Ectodermal cell (in vitro differentiated cells): ENCODE measurements around the gene MAD2L2.

ENCODE experiments used
- H3K27ac ChIP-seq: 2 replicates; pipeline ENCODE4 v1.7.0; 2013; ENCODE audit warnings: mild to moderate bottlenecking, low read depth, low read length; ENCODE audit not compliant: insufficient read depth, poor library complexity, severe bottlenecking
- H3K27me3 ChIP-seq: 2 replicates; pipeline ENCODE4 v1.7.0; 2013; ENCODE audit warnings: mild to moderate bottlenecking, low read length; ENCODE audit not compliant: insufficient read depth, control insufficient read depth, poor library complexity, severe bottlenecking
- H3K36me3 ChIP-seq: one replicate; pipeline ENCODE4 v1.7.0; 2013; ENCODE audit warnings: low read length; ENCODE audit not compliant: control insufficient read depth, insufficient read depth
- H3K4me1 ChIP-seq: one replicate; pipeline ENCODE4 v1.7.0; 2013; ENCODE audit warnings: low read length; ENCODE audit not compliant: control insufficient read depth, insufficient read depth
- H3K4me3 ChIP-seq: 2 replicates; pipeline ENCODE4 v1.7.0; 2013; ENCODE audit warnings: low read depth, low read length, control low read depth; ENCODE audit not compliant: insufficient read depth
- H3K9me3 ChIP-seq: 2 replicates; pipeline ENCODE4 v1.7.0; 2013; ENCODE audit warnings: mild to moderate bottlenecking, low read length, moderate library complexity; ENCODE audit not compliant: control insufficient read depth
- WGBS, 2 experiments: methylation state at CpG; one replicate each; pipeline ENCODE4 v1.1.7; 2013; ENCODE audit warnings: missing lambda C conversion rate in 2 of 2; 5-methylcytosine and 5-hydroxymethylcytosine counted together

MAD2L2 gene

GRCh38 chr1:11705596-11705995 is 24.6 kb upstream of the MAD2L2 start:
- no peak overlapping the region for H3K27ac ChIP-seq
- H3K36me3 ChIP-seq = peaks cover 4% of the 10 kb centered on the region
- no peaks in the 10 kb centered on the region for H3K27me3 ChIP-seq
- H3K4me1 ChIP-seq = peaks cover 59% of the 10 kb centered on the region
- H3K9me3 ChIP-seq = no peaks in the 10 kb centered on the region
- 88 to 90% methylated on average over 9 of the region's 9 CpGs for WGBS, 2 experiments
- H3K4me3 ChIP-seq = no peak overlapping the region

DNA sequence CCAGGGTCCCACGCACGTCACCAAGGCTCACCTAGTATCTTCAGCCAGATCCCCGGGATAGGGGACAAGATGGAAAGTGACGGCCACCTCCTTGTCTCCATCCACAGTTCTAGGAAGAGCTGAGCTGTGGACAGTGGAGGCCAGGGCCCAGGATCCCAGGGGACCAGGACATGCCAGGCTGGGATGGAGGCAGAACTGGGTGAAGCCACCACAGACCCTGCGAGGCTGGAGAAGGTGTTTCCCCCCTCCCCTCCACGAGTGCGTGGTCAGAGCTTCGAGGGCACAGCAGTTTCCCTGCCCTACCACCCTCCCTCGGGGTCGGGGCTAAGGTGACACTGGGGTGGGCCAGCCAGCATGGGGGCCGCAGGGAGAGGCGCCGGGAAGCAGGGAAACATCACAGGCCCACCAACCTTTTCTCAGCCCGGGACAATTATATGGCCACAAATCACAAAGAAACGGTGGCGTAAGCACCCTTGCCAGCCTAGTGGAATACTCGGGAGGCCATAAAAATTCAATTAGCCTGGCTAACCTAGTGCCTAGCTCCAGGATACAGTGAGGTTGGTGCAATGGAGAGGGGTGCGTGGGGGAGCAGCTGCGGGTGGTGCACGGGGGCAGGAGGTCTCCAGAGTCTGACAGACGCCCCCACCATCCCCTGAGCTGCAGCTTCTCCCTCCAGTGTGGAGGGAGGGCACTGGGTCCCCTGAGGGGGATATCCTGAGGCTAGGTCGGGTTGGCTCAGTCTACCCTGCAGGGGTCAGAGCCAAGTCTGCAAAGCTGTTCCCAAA is 23.9 kb upstream of the MAD2L2 start:
- no peaks in the 10 kb centered on the region for H3K9me3 ChIP-seq
- H3K36me3 ChIP-seq = peaks cover 4% of the 10 kb centered on the region
- peak overlapping the region; percentile 10 for H3K4me3 ChIP-seq
- 68 to 74% methylated on average over 22 of the region's 22 CpGs for WGBS, 2 experiments
- H3K4me1 ChIP-seq = peaks cover 60% of the 10 kb centered on the region
- H3K27ac ChIP-seq = peak overlapping the region; percentile 55
- no peaks in the 10 kb centered on the region for H3K27me3 ChIP-seq

DNA sequence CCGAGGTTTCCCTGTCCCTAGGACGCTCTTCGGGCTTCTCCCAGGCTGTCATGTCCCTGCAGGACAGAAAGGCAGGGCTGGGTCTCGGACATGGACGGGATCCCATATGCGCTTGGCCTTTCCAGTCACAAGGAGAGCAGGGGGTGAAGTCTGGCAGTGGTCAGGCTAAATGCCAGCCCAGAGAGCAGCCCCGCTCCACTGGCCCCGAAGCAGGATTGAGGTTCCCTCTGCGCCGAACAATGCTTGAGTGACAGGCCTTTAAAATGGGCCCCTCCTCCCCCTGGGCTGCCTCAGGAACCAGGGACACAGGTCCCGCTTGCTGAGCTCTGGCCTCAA is 23.2 kb upstream of the MAD2L2 start:
- 16 to 21% methylated on average over 11 of the region's 11 CpGs for WGBS, 2 experiments
- peak overlapping the region; percentile 10 for H3K4me3 ChIP-seq
- H3K4me1 ChIP-seq = peaks cover 60% of the 10 kb centered on the region
- H3K27me3 ChIP-seq = no peaks in the 10 kb centered on the region
- no peaks in the 10 kb centered on the region for H3K9me3 ChIP-seq
- peaks cover 4% of the 10 kb centered on the region for H3K36me3 ChIP-seq
- H3K27ac ChIP-seq = peak overlapping the region; percentile 55

- H3K27ac ChIP-seq = peak overlapping the region; percentile 55
- H3K36me3 ChIP-seq = peaks cover 4% of the 10 kb centered on the region
- peaks cover 60% of the 10 kb centered on the region for H3K4me1 ChIP-seq
- 57 to 61% methylated on average over 8 of the region's 8 CpGs for WGBS, 2 experiments
- no peaks in the 10 kb centered on the region for H3K27me3 ChIP-seq
- peak overlapping the region; percentile 10 for H3K4me3 ChIP-seq
- H3K9me3 ChIP-seq = no peaks in the 10 kb centered on the region
Measured at GRCh38 chr1:11703357-11704193, 22.6 kb upstream of the MAD2L2 start.

GRCh38 chr1:11701981-11702803 is 21.2 kb upstream of the MAD2L2 start:
- Histone ChIP-seq H3K27me3 (no peaks in the 10 kb centered on the region), H3K36me3 (peaks cover 4% of the 10 kb centered on the region), H3K27ac (no peak overlapping the region), H3K4me3 (no peak overlapping the region), H3K9me3 (no peaks in the 10 kb centered on the region), H3K4me1 (peaks cover 52% of the 10 kb centered on the region)
- 89 to 90% methylated on average over 15 of the region's 15 CpGs for WGBS, 2 experiments

DNA sequence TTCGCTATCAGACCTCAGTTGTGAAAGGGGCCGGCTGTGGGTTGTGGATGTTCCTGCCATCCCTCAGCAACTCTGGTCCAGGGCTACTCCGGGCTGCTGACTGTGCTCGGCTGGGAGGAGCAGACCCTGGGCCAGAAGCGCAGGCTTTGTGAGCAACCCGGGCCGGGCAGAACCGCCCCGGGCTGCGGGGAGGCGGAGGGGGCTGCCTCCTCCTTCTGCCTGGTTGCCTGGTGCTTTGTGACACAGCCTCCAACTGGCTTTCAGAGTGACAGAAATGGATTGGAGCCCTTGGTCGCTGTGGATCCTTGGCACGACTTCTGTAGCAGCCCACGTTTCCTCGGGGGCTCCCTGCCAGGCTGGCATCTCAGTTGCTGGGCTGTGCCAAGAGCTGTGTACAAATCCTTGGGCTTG is 20.6 kb upstream of the MAD2L2 start:
- Histone ChIP-seq H3K36me3 (peaks cover 4% of the 10 kb centered on the region), H3K4me1 (peaks cover 52% of the 10 kb centered on the region), H3K27ac (peak overlapping the region; percentile 50), H3K9me3 (no peaks in the 10 kb centered on the region), H3K4me3 (no peak overlapping the region), H3K27me3 (no peaks in the 10 kb centered on the region)
- WGBS, 2 experiments = 61 to 63% methylated on average over 15 of the region's 15 CpGs

DNA sequence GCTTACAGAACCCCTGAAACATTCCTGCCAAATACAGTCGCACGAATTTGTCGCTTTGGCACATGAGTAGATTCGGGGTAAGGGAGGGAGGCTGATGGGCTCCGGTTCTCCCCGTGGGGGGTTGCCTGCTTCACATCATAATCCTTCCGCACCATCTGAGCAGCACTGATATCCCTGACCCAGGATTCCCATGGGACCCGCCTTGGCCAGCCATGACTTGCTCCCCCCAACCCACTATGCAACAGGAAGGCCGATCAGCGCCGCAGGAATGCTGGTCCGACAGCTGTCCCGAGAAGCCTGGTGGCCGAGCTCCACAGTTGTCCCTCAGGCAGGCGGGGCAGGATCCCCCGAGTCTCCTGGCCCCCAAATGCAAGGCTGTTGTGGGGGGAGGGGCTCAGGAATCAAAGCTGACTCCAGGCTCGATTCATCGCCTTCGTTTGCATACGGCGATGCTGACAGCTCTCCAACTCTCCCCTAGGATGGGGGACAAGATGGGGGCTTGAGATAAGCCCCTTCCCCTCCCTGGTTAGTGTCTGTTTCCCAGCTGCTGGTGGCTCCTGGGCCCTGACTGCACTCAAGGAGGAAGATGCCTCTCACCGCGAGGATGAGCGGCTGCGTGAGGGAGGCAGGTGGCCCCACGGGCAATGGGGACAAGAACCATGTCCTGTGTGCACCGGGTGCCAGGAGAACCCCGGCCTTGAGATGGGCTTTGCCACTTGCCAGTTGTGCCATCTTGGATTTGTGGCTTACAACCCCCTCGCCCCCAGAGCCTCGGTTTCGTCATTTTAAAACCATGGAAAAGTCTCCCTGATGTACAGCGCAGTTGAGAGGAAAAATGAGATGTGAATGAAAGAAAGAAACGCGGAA is 19.9 kb upstream of the MAD2L2 start:
- Histone ChIP-seq H3K9me3 (no peaks in the 10 kb centered on the region), H3K4me3 (no peak overlapping the region), H3K36me3 (no peaks in the 10 kb centered on the region), H3K27ac (peak overlapping the region; percentile 50), H3K27me3 (no peaks in the 10 kb centered on the region), H3K4me1 (peaks cover 46% of the 10 kb centered on the region)
- WGBS, 2 experiments = 66 to 67% methylated on average over 34 of the region's 34 CpGs

DNA sequence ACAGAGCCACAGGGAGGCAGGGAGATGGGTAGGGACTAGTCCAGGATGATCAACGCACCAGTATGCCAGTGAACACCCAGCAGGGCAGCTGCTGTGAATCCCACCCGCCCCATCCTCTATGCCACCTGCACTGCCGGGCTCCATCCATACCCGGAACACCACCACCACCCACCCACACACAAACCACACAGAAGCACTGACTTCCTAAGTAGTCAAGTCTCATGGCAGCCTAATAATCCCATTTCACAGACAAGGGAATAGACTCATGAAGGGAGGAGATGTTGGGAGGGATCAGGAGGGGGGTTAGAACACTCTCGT is 16.9 kb upstream of the MAD2L2 start:
- H3K27me3 ChIP-seq = peaks cover 6% of the 10 kb centered on the region
- WGBS, 2 experiments = 80 to 91% methylated on average over 5 of the region's 5 CpGs
- H3K9me3 ChIP-seq = no peaks in the 10 kb centered on the region
- no peak overlapping the region for H3K4me3 ChIP-seq
- no peak overlapping the region for H3K27ac ChIP-seq
- peaks cover 30% of the 10 kb centered on the region for H3K4me1 ChIP-seq
- no peaks in the 10 kb centered on the region for H3K36me3 ChIP-seq

- no peak overlapping the region for H3K4me3 ChIP-seq
- H3K27me3 ChIP-seq = peaks cover 11% of the 10 kb centered on the region
- H3K9me3 ChIP-seq = no peaks in the 10 kb centered on the region
- WGBS, 2 experiments = 75% methylated on average over 8 of the region's 8 CpGs
- H3K36me3 ChIP-seq = no peaks in the 10 kb centered on the region
- no peak overlapping the region for H3K27ac ChIP-seq
- H3K4me1 ChIP-seq = peaks cover 30% of the 10 kb centered on the region
Measured at GRCh38 chr1:11697188-11697892, 16.4 kb upstream of the MAD2L2 start.
